Kidney (tissue), 14 donors: ENCODE results near the gene QSOX2. TPM values are rescaled to one million over a fixed set of nuclear protein-coding genes. Genes with fewer than 3 reads are reported as not detected.

Experiments used
- DNase-seq, 5 donors: peaks; one replicate each; pipeline ENCODE4 v3.0.0-alpha.2; 2013 to 2020
- FAIRE-seq: peaks from 2 replicates; lab custom pipeline; 2012; peaks lifted over from hg19 to GRCh38; lab: Jason Lieb, UNC
- H3K27ac ChIP-seq, 2 donors: one replicate each; pipeline ENCODE4 v1.7.0; 2013; ENCODE audit warnings: low read depth in 2 of 2, low read length in 2 of 2, inconsistent platforms in 1 of 2
- H3K27me3 ChIP-seq: one replicate; pipeline ENCODE4 v1.7.1; 2013; ENCODE audit warnings: low read length, inconsistent platforms; ENCODE audit not compliant: control insufficient read depth, insufficient read depth
- H3K36me3 ChIP-seq, 3 donors: one replicate each; pipeline versions ENCODE4 v1.7.0 to v1.7.1; 2013; ENCODE audit warnings: low read length in 3 of 3, control low read depth in 1 of 3, inconsistent platforms in 1 of 3; ENCODE audit not compliant: insufficient read depth in 3 of 3, control insufficient read depth in 2 of 3
- H3K4me1 ChIP-seq, 3 donors: one replicate each; pipeline versions ENCODE4 v1.7.0 to v1.7.1; 2013; ENCODE audit warnings: low read length in 3 of 3, inconsistent platforms in 1 of 3, low read depth in 1 of 3; ENCODE audit not compliant: control insufficient read depth in 2 of 3, insufficient read depth in 2 of 3
- H3K4me3 ChIP-seq, 3 donors: one replicate each; pipeline versions ENCODE4 v1.7.0 to v1.8.1; 2013; ENCODE audit warnings: low read length in 3 of 3, control low read depth in 1 of 3, inconsistent platforms in 1 of 3
- H3K9ac ChIP-seq, 3 donors: one replicate each; pipeline versions ENCODE4 v1.7.0 to v1.7.1; 2013; ENCODE audit warnings: low read length in 3 of 3, control low read depth in 1 of 3, inconsistent platforms in 1 of 3
- H3K9me3 ChIP-seq, 3 donors: one replicate each; pipeline versions ENCODE4 v1.7.0 to v1.7.1; 2013; ENCODE audit warnings: low read length in 3 of 3, control low read depth in 1 of 3, inconsistent platforms in 1 of 3; ENCODE audit not compliant: control insufficient read depth in 2 of 3, insufficient read depth in 1 of 3
- CTCF ChIP-seq: IDR thresholded peaks from 3 replicates; pipeline ENCODE4 v1.5.1; 2012; ENCODE audit warnings: mild to moderate bottlenecking, moderate library complexity, borderline replicate concordance; ENCODE audit not compliant: insufficient read depth; ENCODE audit errors: extremely low read depth
- intact Hi-C: fragments of 100-400 bp; cut with DNase I; formaldehyde crosslinking; loops from one replicate; pipeline ENCODE4 v1.11.1; 2022
- polyA plus RNA-seq: library from polyadenylated mRNA; stranded (reverse); fragments of 350-450 nt; fragmentation: Illumina TruSeq; extraction: RNeasy Lipid Tissue Mini Kit (QIAGEN cat#74804); gene quantifications from one replicate; pipeline ENCODE4 v1.2.3, GENCODE V29; 2014; ENCODE audit warnings: low read depth, low replicate concordance; ENCODE audit not compliant: insufficient read depth
- total RNA-seq: library from RNA; stranded (reverse); fragmentation: NEBNext Ultra II Directional; extraction: Animal tissue kit (Norgen Biotek cat#: 25700); gene quantifications from one replicate; pipeline ENCODE4 v1.2.1, GENCODE V29; 2021
- donor health status: control.
- donor health status: control.
- donor health status: control.
- donor health status: control.
- donor health status: control.
- donor health status: DM: yes; HTN: yes; CAD: no.
- donor health status: Normal renal cell carcinoma (clear cell type).

QSOX2 gene
- total and polyA plus RNA-seq, 2 donors from 2014 or later, result 4.0 to 10.1 TPM

DNA sequence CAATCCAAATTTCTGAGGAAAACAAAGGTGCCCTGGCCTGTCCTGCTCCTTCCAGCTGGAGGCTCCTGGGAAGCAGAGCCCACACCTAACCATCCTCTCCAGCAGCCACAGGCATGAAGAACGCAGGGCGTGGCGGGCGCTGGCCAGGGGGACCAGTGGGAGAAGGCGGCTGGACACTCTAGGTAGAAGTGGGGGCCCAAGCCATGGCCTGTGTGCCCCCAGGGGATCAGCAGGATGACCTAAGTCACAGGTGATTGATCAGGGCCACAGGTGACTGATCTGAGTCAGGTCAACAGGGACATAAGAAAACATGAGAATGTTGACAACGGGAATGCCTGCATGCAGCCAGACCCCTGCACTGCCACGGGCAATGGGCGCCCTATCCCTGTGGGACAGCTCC lies 3.4 kb downstream of the QSOX2 start:
- intact Hi-C loops, result no loop called here
- Histone ChIP-seq H3K9ac (no peak overlapping the region), H3K27ac (no peak overlapping the region), H3K4me1 (peaks cover 3 to 13% (median 12%) of the 10 kb centered on the region in 3 donors), H3K36me3 (no peaks in the 10 kb centered on the region), H3K27me3 (no peaks in the 10 kb centered on the region), H3K9me3 (no peaks in the 10 kb centered on the region), H3K4me3 (no peak overlapping the region)
- no peak for FAIRE-seq
- DNase-seq, result no peak
- TF ChIP-seq CTCF, result no peak

DNA sequence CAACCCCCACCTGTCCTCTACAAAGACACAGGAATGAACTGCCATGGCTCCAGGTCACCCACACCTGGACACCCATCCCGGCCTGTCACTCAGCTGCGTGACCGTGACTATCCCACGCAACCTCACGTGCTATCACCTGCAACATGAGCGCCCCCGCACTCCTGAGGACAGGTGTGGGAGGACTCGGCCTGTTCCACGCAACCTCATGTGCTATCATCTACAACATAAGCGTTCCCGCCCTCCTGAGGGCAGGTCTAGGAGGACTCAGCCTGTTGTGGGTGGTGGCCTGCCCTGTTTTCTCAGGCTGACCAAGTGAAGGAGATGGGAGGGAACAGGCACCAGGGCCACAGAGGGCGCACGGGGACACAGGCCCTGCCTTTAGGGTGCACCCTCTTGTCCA lies 4.1 kb downstream of the QSOX2 start:
- no peak overlapping the region for H3K27ac ChIP-seq
- no peak overlapping the region for H3K9ac ChIP-seq
- H3K4me1 ChIP-seq, result peaks cover 3 to 13% (median 12%) of the 10 kb centered on the region in 3 donors
- no peaks in the 10 kb centered on the region for H3K9me3 ChIP-seq
- H3K27me3 ChIP-seq, result no peaks in the 10 kb centered on the region
- DNase-seq, result no peak
- no peaks in the 10 kb centered on the region for H3K36me3 ChIP-seq
- H3K4me3 ChIP-seq, result no peak overlapping the region
- no peak for FAIRE-seq
- no peak for TF ChIP-seq CTCF
- intact Hi-C loops, result no loop called here

GRCh38 chr9:136240941-136241340 lies 4.7 kb downstream of the QSOX2 start:
- FAIRE-seq, result no peak
- intact Hi-C loops, result no loop called here
- H3K4me1 ChIP-seq, result peaks cover 3 to 12% (median 12%) of the 10 kb centered on the region in 3 donors

More at GRCh38 chr9:136240941-136241340, 4.7 kb downstream of the QSOX2 start:
- Histone ChIP-seq H3K27ac (no peak overlapping the region), H3K9ac (no peak overlapping the region), H3K27me3 (no peaks in the 10 kb centered on the region), H3K4me3 (no peak overlapping the region), H3K9me3 (no peaks in the 10 kb centered on the region), H3K36me3 (no peaks in the 10 kb centered on the region)
- DNase-seq, result no peak
- TF ChIP-seq CTCF, result no peak
